GM12873 (cell line): Measurements from ENCODE around the gene OOEP.

Experiments used
- TF ChIP-seq, protein P1 (sequence below): IDR thresholded peaks from 2 replicates; pipeline ENCODE4 v1.5.1; 2012; ENCODE audit warnings: low read depth, mild to moderate bottlenecking, moderate library complexity, low read length, control low read depth; ENCODE audit not compliant: insufficient read depth; ENCODE audit errors: missing control alignments

Gene OOEP

DNA sequence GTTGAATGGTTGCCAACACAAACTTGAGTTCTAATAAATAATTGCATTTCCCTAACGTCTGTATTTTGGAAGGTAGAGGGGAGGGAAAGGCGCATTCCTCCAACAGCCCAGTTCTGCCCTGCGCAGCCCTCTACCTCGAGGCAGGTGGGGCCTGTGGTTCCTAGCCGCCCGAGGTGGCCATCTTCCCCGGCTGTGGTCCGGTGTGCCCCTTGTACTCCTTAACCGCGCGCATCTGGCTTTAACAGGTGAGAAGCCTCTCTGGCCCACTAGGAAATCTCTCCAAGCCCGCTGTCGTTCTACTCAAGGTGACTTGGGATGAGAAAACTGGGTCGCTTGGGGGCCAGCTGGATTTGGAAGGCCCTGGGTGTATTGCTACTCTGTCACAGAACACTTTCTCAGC lies 5.6 kb downstream of the OOEP start:
- TF ChIP-seq, protein P1, sequence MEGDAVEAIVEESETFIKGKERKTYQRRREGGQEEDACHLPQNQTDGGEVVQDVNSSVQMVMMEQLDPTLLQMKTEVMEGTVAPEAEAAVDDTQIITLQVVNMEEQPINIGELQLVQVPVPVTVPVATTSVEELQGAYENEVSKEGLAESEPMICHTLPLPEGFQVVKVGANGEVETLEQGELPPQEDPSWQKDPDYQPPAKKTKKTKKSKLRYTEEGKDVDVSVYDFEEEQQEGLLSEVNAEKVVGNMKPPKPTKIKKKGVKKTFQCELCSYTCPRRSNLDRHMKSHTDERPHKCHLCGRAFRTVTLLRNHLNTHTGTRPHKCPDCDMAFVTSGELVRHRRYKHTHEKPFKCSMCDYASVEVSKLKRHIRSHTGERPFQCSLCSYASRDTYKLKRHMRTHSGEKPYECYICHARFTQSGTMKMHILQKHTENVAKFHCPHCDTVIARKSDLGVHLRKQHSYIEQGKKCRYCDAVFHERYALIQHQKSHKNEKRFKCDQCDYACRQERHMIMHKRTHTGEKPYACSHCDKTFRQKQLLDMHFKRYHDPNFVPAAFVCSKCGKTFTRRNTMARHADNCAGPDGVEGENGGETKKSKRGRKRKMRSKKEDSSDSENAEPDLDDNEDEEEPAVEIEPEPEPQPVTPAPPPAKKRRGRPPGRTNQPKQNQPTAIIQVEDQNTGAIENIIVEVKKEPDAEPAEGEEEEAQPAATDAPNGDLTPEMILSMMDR, result no peak

- TF ChIP-seq, protein P1, result no peak
These were observed 6.2 kb downstream of the OOEP start for GRCh38 chr6:73363537-73363875.

- TF ChIP-seq, protein P1, result no peak
These were observed 6.7 kb downstream of the OOEP start for GRCh38 chr6:73362869-73363536.

DNA sequence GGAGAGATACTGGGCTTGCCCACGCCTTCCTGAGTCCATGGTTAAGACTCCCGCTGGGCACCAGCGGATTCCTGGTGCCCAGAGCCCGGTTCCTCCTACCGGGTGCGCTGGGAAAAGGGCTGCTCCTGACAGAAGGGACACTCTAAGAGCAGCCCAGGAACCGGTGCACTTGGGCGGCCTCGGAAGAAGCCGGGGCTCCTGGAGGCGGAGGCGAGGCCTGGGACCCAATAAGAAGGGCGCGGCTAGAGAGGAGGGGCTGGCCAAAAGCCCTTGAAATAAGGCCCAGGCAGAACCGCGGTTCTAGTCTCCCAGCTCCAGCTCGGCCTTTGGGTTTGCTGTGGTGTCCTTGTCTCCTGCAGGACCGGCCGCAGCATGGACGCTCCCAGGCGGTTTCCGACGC lies 7.3 kb downstream of the OOEP start, which contains the start of gene KHDC3L:
TSS of gene KHDC3L (plus strand) at position 301 of the 400 bp plus-strand sequence. CDS start at position 373, 72 bp downstream.
- TF ChIP-seq, protein P1, result no peak

DNA sequence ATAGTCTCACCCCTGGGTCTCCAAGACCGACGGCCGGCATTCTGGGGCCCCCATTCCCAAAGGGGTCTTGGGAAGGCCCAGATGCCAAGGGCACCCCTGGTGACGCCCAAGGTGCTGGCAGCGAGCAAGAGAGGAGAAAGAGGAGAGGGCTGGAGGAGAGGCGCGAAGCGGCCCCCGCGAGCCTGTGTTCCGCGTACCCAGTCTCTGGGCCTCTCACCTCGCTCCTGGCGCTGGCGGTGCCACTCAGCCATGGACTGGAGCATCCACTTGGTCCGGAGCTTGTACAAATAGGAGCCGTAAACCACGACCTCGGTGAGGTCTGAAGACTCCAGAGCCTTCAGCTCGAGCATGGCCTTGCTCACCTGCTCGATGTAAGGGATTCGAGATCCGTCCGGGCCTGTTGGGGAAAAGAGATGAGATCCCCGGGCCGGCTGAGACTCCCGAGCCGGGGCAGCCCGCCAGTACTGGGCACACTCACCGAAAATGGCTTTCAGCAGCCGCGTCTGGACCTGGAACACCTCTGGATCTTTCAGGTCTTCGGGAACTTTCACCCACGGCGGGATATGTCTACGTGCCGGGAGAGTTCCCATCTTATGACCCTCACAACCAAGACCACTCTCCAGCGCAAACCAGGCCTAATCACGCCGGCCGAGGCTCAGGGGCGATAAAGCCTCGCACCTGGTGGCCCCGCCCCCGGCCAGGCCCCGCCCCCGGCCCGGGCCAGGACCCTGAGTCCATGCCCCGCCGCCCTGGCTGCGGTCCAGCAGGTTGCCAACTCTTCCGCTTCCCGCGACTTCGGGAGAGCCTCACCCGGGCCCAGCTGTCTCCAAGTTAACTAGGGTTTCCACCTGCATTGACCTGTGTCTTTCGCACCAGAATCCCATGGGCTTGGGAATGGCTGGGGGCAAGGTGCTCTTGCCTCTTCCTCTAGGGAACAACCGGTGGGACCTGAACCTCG lies 15.8 kb downstream of the OOEP start, which contains the start of gene DPPA5:
TSS of gene DPPA5 (minus strand) at position 641 of the 958 bp plus-strand sequence. CDS start at position 590, 51 bp downstream.
- TF ChIP-seq, protein P1, result no peak

DNA sequence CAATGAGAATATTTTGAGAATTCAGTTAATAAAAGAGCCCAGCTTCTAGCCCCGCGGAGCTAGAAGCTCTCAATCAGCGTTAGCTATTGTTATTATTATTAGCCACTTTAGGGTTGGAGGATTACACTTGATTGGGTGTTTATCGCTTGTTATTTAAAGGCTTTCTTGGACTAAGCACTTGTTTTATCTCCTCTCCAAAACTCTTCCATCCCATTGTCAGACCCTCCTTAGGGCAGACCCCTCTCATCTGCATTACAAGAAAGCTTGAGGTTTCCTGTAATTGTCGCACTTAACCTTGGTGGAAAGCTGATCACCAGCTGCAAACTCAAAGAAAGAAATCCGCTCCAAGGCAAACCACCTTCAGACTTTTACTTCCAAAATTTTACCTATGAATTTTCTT lies 20.4 kb downstream of the OOEP start:
- TF ChIP-seq, protein P1, result no peak
